ENCODE data around the gene FYB2.

DNA sequence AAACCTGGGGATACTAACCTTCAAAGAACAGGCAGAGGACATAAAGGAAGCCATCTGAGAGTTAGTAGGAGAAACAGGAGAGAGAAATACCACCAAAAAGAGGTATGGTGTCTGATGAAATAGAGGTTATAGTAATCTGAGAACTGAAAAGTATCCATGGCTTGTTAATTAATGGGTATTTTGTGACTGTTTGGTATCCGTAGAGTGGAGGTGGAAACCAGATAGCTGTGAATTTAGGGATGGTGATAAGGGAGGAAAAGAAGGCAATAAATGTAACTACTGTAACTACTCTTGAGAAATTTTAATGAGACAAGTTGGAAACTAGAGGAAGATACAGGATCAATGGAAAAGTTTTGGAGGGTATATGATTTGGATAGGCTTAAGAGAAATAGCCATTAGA, 146.6 kb downstream of the FYB2 start:
- TF ChIP-seq, protein P1, sequence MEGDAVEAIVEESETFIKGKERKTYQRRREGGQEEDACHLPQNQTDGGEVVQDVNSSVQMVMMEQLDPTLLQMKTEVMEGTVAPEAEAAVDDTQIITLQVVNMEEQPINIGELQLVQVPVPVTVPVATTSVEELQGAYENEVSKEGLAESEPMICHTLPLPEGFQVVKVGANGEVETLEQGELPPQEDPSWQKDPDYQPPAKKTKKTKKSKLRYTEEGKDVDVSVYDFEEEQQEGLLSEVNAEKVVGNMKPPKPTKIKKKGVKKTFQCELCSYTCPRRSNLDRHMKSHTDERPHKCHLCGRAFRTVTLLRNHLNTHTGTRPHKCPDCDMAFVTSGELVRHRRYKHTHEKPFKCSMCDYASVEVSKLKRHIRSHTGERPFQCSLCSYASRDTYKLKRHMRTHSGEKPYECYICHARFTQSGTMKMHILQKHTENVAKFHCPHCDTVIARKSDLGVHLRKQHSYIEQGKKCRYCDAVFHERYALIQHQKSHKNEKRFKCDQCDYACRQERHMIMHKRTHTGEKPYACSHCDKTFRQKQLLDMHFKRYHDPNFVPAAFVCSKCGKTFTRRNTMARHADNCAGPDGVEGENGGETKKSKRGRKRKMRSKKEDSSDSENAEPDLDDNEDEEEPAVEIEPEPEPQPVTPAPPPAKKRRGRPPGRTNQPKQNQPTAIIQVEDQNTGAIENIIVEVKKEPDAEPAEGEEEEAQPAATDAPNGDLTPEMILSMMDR (IDR thresholded peaks at IDR 0.05): no peak
- no peak for TF ChIP-seq POLR2A (IDR thresholded peaks at IDR 0.05; ENCODE audit: low read length)
- TF ChIP-seq ZFP36 (IDR thresholded peaks at IDR 0.05; ENCODE audit: borderline replicate concordance, partially characterized antibody): no peak
- no peak for TF ChIP-seq MAX (IDR thresholded peaks at IDR 0.05)
- TF ChIP-seq, protein P2, sequence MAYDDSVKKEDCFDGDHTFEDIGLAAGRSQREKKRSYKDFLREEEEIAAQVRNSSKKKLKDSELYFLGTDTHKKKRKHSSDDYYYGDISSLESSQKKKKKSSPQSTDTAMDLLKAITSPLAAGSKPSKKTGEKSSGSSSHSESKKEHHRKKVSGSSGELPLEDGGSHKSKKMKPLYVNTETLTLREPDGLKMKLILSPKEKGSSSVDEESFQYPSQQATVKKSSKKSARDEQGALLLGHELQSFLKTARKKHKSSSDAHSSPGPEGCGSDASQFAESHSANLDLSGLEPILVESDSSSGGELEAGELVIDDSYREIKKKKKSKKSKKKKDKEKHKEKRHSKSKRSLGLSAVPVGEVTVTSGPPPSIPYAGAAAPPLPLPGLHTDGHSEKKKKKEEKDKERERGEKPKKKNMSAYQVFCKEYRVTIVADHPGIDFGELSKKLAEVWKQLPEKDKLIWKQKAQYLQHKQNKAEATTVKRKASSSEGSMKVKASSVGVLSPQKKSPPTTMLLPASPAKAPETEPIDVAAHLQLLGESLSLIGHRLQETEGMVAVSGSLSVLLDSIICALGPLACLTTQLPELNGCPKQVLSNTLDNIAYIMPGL (CRISPR knock-in tag; IDR thresholded peaks at IDR 0.05; ENCODE audit: borderline replicate concordance): no peak
- no peak for TF ChIP-seq CHD4 (IDR thresholded peaks at IDR 0.05; ENCODE audit: borderline replicate concordance)
- TF ChIP-seq, protein P3, sequence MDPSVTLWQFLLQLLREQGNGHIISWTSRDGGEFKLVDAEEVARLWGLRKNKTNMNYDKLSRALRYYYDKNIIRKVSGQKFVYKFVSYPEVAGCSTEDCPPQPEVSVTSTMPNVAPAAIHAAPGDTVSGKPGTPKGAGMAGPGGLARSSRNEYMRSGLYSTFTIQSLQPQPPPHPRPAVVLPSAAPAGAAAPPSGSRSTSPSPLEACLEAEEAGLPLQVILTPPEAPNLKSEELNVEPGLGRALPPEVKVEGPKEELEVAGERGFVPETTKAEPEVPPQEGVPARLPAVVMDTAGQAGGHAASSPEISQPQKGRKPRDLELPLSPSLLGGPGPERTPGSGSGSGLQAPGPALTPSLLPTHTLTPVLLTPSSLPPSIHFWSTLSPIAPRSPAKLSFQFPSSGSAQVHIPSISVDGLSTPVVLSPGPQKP (IDR thresholded peaks at IDR 0.05; ENCODE audit: low read depth, low read length): no peak
- TF ChIP-seq JUN (IDR thresholded peaks at IDR 0.05): no peak
- TF ChIP-seq RFX5 (IDR thresholded peaks at IDR 0.05): no peak
- no peak for TF ChIP-seq CEBPB (IDR thresholded peaks at IDR 0.05)
- TF ChIP-seq, protein P4, sequence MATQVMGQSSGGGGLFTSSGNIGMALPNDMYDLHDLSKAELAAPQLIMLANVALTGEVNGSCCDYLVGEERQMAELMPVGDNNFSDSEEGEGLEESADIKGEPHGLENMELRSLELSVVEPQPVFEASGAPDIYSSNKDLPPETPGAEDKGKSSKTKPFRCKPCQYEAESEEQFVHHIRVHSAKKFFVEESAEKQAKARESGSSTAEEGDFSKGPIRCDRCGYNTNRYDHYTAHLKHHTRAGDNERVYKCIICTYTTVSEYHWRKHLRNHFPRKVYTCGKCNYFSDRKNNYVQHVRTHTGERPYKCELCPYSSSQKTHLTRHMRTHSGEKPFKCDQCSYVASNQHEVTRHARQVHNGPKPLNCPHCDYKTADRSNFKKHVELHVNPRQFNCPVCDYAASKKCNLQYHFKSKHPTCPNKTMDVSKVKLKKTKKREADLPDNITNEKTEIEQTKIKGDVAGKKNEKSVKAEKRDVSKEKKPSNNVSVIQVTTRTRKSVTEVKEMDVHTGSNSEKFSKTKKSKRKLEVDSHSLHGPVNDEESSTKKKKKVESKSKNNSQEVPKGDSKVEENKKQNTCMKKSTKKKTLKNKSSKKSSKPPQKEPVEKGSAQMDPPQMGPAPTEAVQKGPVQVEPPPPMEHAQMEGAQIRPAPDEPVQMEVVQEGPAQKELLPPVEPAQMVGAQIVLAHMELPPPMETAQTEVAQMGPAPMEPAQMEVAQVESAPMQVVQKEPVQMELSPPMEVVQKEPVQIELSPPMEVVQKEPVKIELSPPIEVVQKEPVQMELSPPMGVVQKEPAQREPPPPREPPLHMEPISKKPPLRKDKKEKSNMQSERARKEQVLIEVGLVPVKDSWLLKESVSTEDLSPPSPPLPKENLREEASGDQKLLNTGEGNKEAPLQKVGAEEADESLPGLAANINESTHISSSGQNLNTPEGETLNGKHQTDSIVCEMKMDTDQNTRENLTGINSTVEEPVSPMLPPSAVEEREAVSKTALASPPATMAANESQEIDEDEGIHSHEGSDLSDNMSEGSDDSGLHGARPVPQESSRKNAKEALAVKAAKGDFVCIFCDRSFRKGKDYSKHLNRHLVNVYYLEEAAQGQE (IDR thresholded peaks at IDR 0.05): no peak
- no peak for TF ChIP-seq CHD2 (IDR thresholded peaks at IDR 0.05; ENCODE audit: low read length, partially characterized antibody)

Measured in A549 (cell line).